IMR-90 (cell line): ENCODE measurements around the gene DHX34. TPM values are rescaled to one million over a fixed set of nuclear protein-coding genes. Genes with fewer than 3 reads are reported as not detected.

Experiments used
- ATAC-seq: fragments of 200-7000 bp; cut with Tn5 transposase; 2 replicates; pipeline ENCODE4 v1.9.1; 2020; ENCODE audit warnings: low read depth, mild to moderate bottlenecking, moderate library complexity
- BruUV-seq: library from RNA; stranded (reverse); fragments of 400-500 nt; replicated peaks from 2 replicates; lab custom pipeline; 2021; lab: Mats Ljungman, UMichigan
- CTCF ChIA-PET: fragments of 300-600 bp; formaldehyde crosslinking; extraction: SDS; loops from one replicate; lab custom pipeline; 2021; ENCODE audit warnings: antibody characterized with exemption; lab: Yijun Ruan, JAX
- POLR2A ChIA-PET: fragments of 300-600 bp; sonication (Branson Sonifier 250); formaldehyde crosslinking; loops from one replicate; lab custom pipeline; 2022; ENCODE audit warnings: antibody characterized with exemption; ENCODE audit not compliant: unreplicated experiment; lab: Charles Lee
- DNase-seq: peaks from one replicate; pipeline ENCODE4 v3.0.0; 2013
- H2AFZ ChIP-seq: replicated peaks from 2 replicates; pipeline ENCODE3; 2013; ENCODE audit warnings: low read length, mild to moderate bottlenecking; ENCODE audit not compliant: poor library complexity
- H2AK5ac ChIP-seq: 2 replicates; pipeline ENCODE4 v1.6.1; 2013; ENCODE audit warnings: low read depth, low read length, inconsistent platforms
- H2AK9ac ChIP-seq: replicated peaks from 2 replicates; pipeline ENCODE3; 2013; ENCODE audit warnings: mild to moderate bottlenecking, low read depth, low read length, moderate library complexity; ENCODE audit not compliant: poor library complexity
- H2BK120ac ChIP-seq: 2 replicates; pipeline ENCODE4 v1.6.1; 2013; ENCODE audit warnings: low read depth, low read length, inconsistent platforms
- H2BK15ac ChIP-seq: 3 replicates; pipeline ENCODE4 v1.6.1; 2013; ENCODE audit warnings: low read depth, low read length, inconsistent platforms
- H2BK20ac ChIP-seq: 2 replicates; pipeline ENCODE4 v1.6.1; 2013; ENCODE audit warnings: low read depth, mild to moderate bottlenecking, inconsistent platforms, low read length, moderate library complexity
- H2BK5ac ChIP-seq: 2 replicates; pipeline ENCODE4 v1.6.1; 2013; ENCODE audit warnings: mild to moderate bottlenecking, low read depth, low read length, inconsistent platforms; ENCODE audit not compliant: poor library complexity, severe bottlenecking
- H3K14ac ChIP-seq: replicated peaks from 2 replicates; pipeline ENCODE4 v1.6.1; 2013; ENCODE audit warnings: low read depth, low read length, inconsistent platforms
- H3K18ac ChIP-seq: 2 replicates; pipeline ENCODE4 v1.6.1; 2013; ENCODE audit warnings: low read depth, low read length, control low read depth
- H3K23ac ChIP-seq: 2 replicates; pipeline ENCODE4 v1.6.1; 2013; ENCODE audit warnings: low read depth, low read length, inconsistent platforms
- H3K27ac ChIP-seq: 2 replicates; pipeline ENCODE4 v1.5.1; 2013; ENCODE audit warnings: mild to moderate bottlenecking, control low read depth, low read length; ENCODE audit not compliant: insufficient read depth
- H3K27me3 ChIP-seq: 2 replicates; pipeline ENCODE4 v1.6.1; 2013; ENCODE audit warnings: low read length; ENCODE audit not compliant: control insufficient read depth, insufficient read depth
- H3K36me3 ChIP-seq: 2 replicates; pipeline ENCODE4 v1.6.1; 2013; ENCODE audit warnings: low read length, mixed read lengths; ENCODE audit not compliant: control insufficient read depth, insufficient read depth
- H3K4ac ChIP-seq: 2 replicates; pipeline ENCODE4 v1.6.1; 2013; ENCODE audit warnings: low read depth, low read length, inconsistent platforms
- H3K4me1 ChIP-seq: 2 replicates; pipeline ENCODE4 v1.6.1; 2013; ENCODE audit warnings: low read length, mixed read lengths; ENCODE audit not compliant: control insufficient read depth, insufficient read depth
- H3K4me2 ChIP-seq: 2 replicates; pipeline ENCODE4 v1.6.1; 2013; ENCODE audit warnings: low read depth, mild to moderate bottlenecking, control low read depth, low read length, moderate library complexity
- H3K4me3 ChIP-seq: 2 replicates; pipeline ENCODE4 v1.5.1; 2013; ENCODE audit warnings: low read depth, mild to moderate bottlenecking, control low read depth, low read length, moderate library complexity; ENCODE audit not compliant: insufficient read depth
- H3K56ac ChIP-seq: 2 replicates; pipeline ENCODE4 v1.6.1; 2013; ENCODE audit warnings: low read length, inconsistent platforms; ENCODE audit not compliant: insufficient read depth; ENCODE audit errors: extremely low read depth
- H3K79me1 ChIP-seq, 2 experiments: 2 replicates each; pipeline ENCODE4 v1.6.1; 2013; ENCODE audit warnings: low read length in 2 of 2, inconsistent platforms in 1 of 2, low read depth in 1 of 2
- H3K9ac ChIP-seq: 2 replicates; pipeline ENCODE4 v1.6.1; 2013; ENCODE audit warnings: low read depth, low read length, control low read depth
- H3K9me1 ChIP-seq: 2 replicates; pipeline ENCODE4 v1.6.1; 2013; ENCODE audit warnings: low read length, inconsistent platforms; ENCODE audit not compliant: insufficient read depth
- H3K9me3 ChIP-seq: 2 replicates; pipeline ENCODE4 v1.6.1; 2013; ENCODE audit warnings: low read length; ENCODE audit not compliant: control insufficient read depth, insufficient read depth
- H4K20me1 ChIP-seq: 2 replicates; pipeline ENCODE4 v1.6.1; 2013; ENCODE audit warnings: low read length, inconsistent platforms; ENCODE audit not compliant: insufficient read depth
- H4K5ac ChIP-seq: 2 replicates; pipeline ENCODE4 v1.6.1; 2013; ENCODE audit warnings: mild to moderate bottlenecking, low read depth, low read length, control low read depth
- H4K8ac ChIP-seq, 2 experiments: 2 replicates each; pipeline ENCODE4 v1.6.1; 2013; ENCODE audit warnings: low read depth in 2 of 2, low read length in 2 of 2, control low read depth in 1 of 2, inconsistent platforms in 1 of 2
- H4K91ac ChIP-seq: 2 replicates; pipeline ENCODE4 v1.6.1; 2013; ENCODE audit warnings: low read depth, low read length, inconsistent platforms; ENCODE audit not compliant: insufficient read depth
- FOS ChIP-seq: fragments of 150-350 bp; IDR thresholded peaks from 2 replicates; pipeline ENCODE4 v1.6.1; 2016; ENCODE audit warnings: low read depth, low read length
- SMC3 ChIP-seq: fragments of 150-350 bp; IDR thresholded peaks from 2 replicates; pipeline ENCODE4 v1.6.1; 2016; ENCODE audit warnings: low read depth, mild to moderate bottlenecking, antibody characterized with exemption, low read length, moderate library complexity
- WGBS, 2 experiments: methylation state at CpG; one replicate each; pipeline versions ENCODE4 v1.1.5 to v1.1.7; 2013; ENCODE audit warnings: missing lambda C conversion rate in 2 of 2; ENCODE audit not compliant: insufficient read length in 1 of 2; ENCODE audit errors: extremely low coverage in 2 of 2; 5-methylcytosine and 5-hydroxymethylcytosine counted together
- dilution Hi-C: fragments of 300-500 bp; cut with HindIII; formaldehyde crosslinking; loops from one replicate; pipeline ENCODE4 v1.14.3; 2018; ENCODE audit warnings: low sequenced_read_pairs; ENCODE audit not compliant: unreplicated experiment
- in situ Hi-C: fragments of 300-500 bp; cut with MboI; formaldehyde crosslinking; loops from 3 replicates; pipeline ENCODE4 v1.14.3; 2019; ENCODE audit warnings: low sequenced_read_pairs, inconsistent platforms, mixed read lengths
- intact Hi-C: fragments of 100-400 bp; cut with micrococcal nuclease; formaldehyde crosslinking; loops from 2 replicates; pipeline ENCODE4 v1.10.0; 2022
- polyA plus RNA-seq, 3 experiments: library from polyadenylated mRNA; depleted of rRNA; stranded (reverse); fragments of >200 nt; gene quantifications; 2 replicates each; pipeline ENCODE4 v1.2.3, GENCODE V29; 2012; ENCODE audit warnings: low replicate concordance in 1 of 3
- total RNA-seq: library from RNA; depleted of rRNA; stranded (reverse); fragments of >200 nt; gene quantifications from 2 replicates; pipeline ENCODE4 v1.2.3, GENCODE V29; 2012

Gene DHX34
- total and polyA plus RNA-seq, 2 of the 4 experiments (the other 2 are of a cell fraction): 4.5 to 13.7 TPM

- 80% methylated on average over 2 of the region's 6 CpGs; no CpG with 5 or more reads in 1 of the 2 experiments for WGBS, 2 experiments
- no peak overlapping the region for H2BK120ac ChIP-seq
- H2BK5ac ChIP-seq: no peak overlapping the region
- no peak overlapping the region for H2AFZ ChIP-seq
- ChIA-PET POLR2A (no interaction called here), CTCF (no interaction called here)
- no peak for DNase-seq
- no peak overlapping the region for H2BK15ac ChIP-seq
- no peaks in the 10 kb centered on the region for H3K79me1 ChIP-seq
- BruUV-seq: no TSS peak
- no peak overlapping the region for H2BK20ac ChIP-seq
- H3K4ac ChIP-seq: no peak overlapping the region
- no peak overlapping the region for H3K18ac ChIP-seq
- H3K23ac ChIP-seq: no peak overlapping the region
- no peak overlapping the region for H3K9ac ChIP-seq
- no peak overlapping the region for H3K14ac ChIP-seq
- no peaks in the 10 kb centered on the region for H3K27me3 ChIP-seq
- peaks cover 3% of the 10 kb centered on the region; the same call in 1 of the 2 replicates for H3K4me1 ChIP-seq
- H3K4me2 ChIP-seq: no peak overlapping the region
- no peak overlapping the region for H3K56ac ChIP-seq
- dilution Hi-C loops: no loop called here
- H3K4me3 ChIP-seq: no peak overlapping the region
- H4K20me1 ChIP-seq: no peaks in the 10 kb centered on the region
- H3K36me3 ChIP-seq: no peaks in the 10 kb centered on the region
- 0 out of 2 replicates have a peak, but pooled peaks cover 5% of the 10 kb centered on the region for H3K9me1 ChIP-seq
- H2AK5ac ChIP-seq: peak overlapping the region; percentile 29; the same call in 1 of the 2 replicates
- H3K9me3 ChIP-seq: no peaks in the 10 kb centered on the region
- no peak overlapping the region for H4K8ac ChIP-seq
- no peak overlapping the region for H4K91ac ChIP-seq
- intact Hi-C loops: no loop called here
- no peak for TF ChIP-seq FOS
- TF ChIP-seq SMC3: no peak
- ATAC-seq: no peak
- H4K5ac ChIP-seq: no peak overlapping the region
- no peak overlapping the region for H3K27ac ChIP-seq
- H2AK9ac ChIP-seq: no peak overlapping the region
- in situ Hi-C loops: no loop called here
These were observed 17.6 kb upstream of the DHX34 start for GRCh38 chr19:47331490-47331889.
